ENCODE results near the gene SCRN3.

DNA sequence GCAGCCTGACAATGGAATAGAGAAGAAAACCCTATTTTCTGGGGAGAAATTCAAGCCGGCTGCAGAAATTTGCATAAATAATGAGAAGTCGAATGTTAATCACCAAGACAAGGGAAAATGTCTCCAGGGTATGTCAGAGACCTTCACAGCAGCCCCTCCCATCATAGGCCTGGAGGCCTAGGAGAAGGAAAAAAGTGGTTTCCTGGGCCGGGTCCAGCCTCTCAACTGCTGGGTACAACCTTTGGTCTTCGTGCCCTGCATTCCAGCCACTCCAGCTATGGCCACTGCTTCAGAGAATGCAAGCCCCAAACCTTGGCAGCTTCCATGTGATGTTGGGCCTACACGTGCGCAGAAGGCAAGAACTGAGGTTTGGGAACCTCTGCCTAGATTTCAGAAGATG, 6.0 kb upstream of the SCRN3 start:
- no peak for TF ChIP-seq CTCF (IDR thresholded peaks at IDR 0.05; ENCODE audit: insufficient read depth, low read length)
- TF ChIP-seq POLR2AphosphoS5 (IDR thresholded peaks at IDR 0.05; ENCODE audit: low read depth), result no peak
- no peak for TF ChIP-seq GABPA (IDR thresholded peaks at IDR 0.05; ENCODE audit: low read depth)
- TF ChIP-seq SPI1 (IDR thresholded peaks at IDR 0.05; ENCODE audit: borderline replicate concordance, low read depth), result no peak

All from HL-60 (cell line).